ENCODE data around the gene WDFY4.

The WDFY4 gene

DNA sequence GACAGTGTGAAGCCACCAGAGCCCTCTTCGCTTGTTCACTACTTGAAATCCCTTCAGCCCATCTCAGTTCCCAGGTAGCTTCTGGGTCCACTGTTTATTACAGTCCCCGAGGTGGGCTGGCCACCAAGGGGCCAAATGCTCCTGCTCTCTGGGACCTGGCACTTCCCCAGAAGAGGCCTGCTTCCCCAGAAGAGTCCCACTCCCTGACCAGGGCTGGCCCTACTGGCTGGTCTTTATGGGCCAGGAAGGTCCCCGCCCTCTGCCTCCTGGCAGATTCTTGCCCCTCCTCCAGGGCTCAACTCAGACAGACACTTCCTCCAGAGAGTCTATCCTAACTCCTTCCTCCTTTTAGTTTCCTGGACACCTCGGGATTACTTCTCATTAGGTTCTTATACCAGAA, 325.6 kb downstream of the WDFY4 start (continued):
- TF ChIP-seq, protein P1, sequence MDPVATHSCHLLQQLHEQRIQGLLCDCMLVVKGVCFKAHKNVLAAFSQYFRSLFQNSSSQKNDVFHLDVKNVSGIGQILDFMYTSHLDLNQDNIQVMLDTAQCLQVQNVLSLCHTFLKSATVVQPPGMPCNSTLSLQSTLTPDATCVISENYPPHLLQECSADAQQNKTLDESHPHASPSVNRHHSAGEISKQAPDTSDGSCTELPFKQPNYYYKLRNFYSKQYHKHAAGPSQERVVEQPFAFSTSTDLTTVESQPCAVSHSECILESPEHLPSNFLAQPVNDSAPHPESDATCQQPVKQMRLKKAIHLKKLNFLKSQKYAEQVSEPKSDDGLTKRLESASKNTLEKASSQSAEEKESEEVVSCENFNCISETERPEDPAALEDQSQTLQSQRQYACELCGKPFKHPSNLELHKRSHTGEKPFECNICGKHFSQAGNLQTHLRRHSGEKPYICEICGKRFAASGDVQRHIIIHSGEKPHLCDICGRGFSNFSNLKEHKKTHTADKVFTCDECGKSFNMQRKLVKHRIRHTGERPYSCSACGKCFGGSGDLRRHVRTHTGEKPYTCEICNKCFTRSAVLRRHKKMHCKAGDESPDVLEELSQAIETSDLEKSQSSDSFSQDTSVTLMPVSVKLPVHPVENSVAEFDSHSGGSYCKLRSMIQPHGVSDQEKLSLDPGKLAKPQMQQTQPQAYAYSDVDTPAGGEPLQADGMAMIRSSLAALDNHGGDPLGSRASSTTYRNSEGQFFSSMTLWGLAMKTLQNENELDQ (tag by site-specific recombination; IDR thresholded peaks at IDR 0.05; ENCODE audit: low read depth), result no peak
- TF ChIP-seq, protein P2, sequence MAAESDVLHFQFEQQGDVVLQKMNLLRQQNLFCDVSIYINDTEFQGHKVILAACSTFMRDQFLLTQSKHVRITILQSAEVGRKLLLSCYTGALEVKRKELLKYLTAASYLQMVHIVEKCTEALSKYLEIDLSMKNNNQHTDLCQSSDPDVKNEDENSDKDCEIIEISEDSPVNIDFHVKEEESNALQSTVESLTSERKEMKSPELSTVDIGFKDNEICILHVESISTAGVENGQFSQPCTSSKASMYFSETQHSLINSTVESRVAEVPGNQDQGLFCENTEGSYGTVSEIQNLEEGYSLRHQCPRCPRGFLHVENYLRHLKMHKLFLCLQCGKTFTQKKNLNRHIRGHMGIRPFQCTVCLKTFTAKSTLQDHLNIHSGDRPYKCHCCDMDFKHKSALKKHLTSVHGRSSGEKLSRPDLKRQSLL (tag by site-specific recombination; IDR thresholded peaks at IDR 0.05), result no peak
- no peak for TF ChIP-seq ZNF670 (tag by site-specific recombination; IDR thresholded peaks at IDR 0.05; ENCODE audit: low read depth)
- TF ChIP-seq, protein P3, sequence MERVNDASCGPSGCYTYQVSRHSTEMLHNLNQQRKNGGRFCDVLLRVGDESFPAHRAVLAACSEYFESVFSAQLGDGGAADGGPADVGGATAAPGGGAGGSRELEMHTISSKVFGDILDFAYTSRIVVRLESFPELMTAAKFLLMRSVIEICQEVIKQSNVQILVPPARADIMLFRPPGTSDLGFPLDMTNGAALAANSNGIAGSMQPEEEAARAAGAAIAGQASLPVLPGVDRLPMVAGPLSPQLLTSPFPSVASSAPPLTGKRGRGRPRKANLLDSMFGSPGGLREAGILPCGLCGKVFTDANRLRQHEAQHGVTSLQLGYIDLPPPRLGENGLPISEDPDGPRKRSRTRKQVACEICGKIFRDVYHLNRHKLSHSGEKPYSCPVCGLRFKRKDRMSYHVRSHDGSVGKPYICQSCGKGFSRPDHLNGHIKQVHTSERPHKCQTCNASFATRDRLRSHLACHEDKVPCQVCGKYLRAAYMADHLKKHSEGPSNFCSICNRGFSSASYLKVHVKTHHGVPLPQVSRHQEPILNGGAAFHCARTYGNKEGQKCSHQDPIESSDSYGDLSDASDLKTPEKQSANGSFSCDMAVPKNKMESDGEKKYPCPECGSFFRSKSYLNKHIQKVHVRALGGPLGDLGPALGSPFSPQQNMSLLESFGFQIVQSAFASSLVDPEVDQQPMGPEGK (tag by site-specific recombination; IDR thresholded peaks at IDR 0.05), result no peak
- TF ChIP-seq ZNF37A (tag by site-specific recombination; IDR thresholded peaks at IDR 0.05), result no peak
- TF ChIP-seq ZNF549 (tag by site-specific recombination; IDR thresholded peaks at IDR 0.05), result no peak

DNA sequence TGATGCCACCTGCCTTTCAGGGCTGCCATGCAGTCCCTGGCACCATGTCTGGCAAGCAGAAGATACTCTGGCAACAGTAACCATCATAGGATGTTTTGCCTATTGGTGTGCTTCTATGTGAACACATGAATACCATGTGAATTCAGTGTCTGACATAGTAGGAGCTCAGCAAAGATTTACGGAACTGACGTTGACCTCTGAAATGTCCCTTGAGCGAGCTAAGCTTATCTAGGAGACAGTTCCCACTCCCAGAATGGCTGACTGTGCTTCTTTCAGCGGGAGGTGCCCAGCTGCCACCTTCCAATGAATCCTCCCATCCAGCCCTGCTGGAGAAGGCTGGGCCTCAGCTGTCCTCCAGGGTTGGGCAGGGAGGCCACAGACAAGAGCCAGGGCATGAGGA, 326.2 kb downstream of the WDFY4 start:
- TF ChIP-seq ZNF585B (tag by site-specific recombination; IDR thresholded peaks at IDR 0.05), result no peak
- no peak for TF ChIP-seq ZNF202 (tag by site-specific recombination; IDR thresholded peaks at IDR 0.05; ENCODE audit: borderline replicate concordance)
- TF ChIP-seq ZBTB1 (tag by site-specific recombination; IDR thresholded peaks at IDR 0.05), result no peak
- TF ChIP-seq ZNF266 (tag by site-specific recombination; IDR thresholded peaks at IDR 0.05; ENCODE audit: low read depth), result no peak
- TF ChIP-seq ZNF16 (tag by site-specific recombination; IDR thresholded peaks at IDR 0.05; ENCODE audit: low read depth), result no peak
- TF ChIP-seq, protein P4, sequence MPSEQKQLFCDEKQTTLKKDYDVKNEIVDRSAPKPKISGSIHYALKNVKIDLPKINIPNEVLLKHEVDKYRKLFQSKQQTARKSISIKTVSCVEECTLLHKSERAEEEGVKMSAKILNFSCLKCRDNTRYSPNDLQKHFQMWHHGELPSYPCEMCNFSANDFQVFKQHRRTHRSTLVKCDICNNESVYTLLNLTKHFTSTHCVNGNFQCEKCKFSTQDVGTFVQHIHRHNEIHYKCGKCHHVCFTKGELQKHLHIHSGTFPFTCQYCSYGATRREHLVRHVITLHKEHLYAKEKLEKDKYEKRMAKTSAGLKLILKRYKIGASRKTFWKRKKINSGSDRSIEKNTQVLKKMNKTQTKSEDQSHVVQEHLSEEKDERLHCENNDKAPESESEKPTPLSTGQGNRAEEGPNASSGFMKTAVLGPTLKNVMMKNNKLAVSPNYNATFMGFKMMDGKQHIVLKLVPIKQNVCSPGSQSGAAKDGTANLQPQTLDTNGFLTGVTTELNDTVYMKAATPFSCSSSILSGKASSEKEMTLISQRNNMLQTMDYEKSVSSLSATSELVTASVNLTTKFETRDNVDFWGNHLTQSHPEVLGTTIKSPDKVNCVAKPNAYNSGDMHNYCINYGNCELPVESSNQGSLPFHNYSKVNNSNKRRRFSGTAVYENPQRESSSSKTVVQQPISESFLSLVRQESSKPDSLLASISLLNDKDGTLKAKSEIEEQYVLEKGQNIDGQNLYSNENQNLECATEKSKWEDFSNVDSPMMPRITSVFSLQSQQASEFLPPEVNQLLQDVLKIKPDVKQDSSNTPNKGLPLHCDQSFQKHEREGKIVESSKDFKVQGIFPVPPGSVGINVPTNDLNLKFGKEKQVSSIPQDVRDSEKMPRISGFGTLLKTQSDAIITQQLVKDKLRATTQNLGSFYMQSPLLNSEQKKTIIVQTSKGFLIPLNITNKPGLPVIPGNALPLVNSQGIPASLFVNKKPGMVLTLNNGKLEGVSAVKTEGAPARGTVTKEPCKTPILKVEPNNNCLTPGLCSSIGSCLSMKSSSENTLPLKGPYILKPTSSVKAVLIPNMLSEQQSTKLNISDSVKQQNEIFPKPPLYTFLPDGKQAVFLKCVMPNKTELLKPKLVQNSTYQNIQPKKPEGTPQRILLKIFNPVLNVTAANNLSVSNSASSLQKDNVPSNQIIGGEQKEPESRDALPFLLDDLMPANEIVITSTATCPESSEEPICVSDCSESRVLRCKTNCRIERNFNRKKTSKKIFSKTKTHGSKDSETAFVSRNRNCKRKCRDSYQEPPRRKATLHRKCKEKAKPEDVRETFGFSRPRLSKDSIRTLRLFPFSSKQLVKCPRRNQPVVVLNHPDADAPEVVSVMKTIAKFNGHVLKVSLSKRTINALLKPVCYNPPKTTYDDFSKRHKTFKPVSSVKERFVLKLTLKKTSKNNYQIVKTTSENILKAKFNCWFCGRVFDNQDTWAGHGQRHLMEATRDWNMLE (tag by site-specific recombination; conservative IDR thresholded peaks at IDR 0.05; ENCODE audit: low read depth), result no peak
- no peak for TF ChIP-seq ZBTB21 (tag by site-specific recombination; IDR thresholded peaks at IDR 0.05)
- no peak for TF ChIP-seq ZNF248 (tag by site-specific recombination; IDR thresholded peaks at IDR 0.05)
- no peak for TF ChIP-seq ZNF544 (tag by site-specific recombination; IDR thresholded peaks at IDR 0.05)
- TF ChIP-seq ZNF560 (tag by site-specific recombination; IDR thresholded peaks at IDR 0.05; ENCODE audit: borderline replicate concordance), result no peak
- TF ChIP-seq ZNF629 (tag by site-specific recombination; IDR thresholded peaks at IDR 0.05), result no peak
- no peak for TF ChIP-seq FEZF1 (tag by site-specific recombination; IDR thresholded peaks at IDR 0.05)
- TF ChIP-seq ZNF621 (tag by site-specific recombination; IDR thresholded peaks at IDR 0.05), result no peak
- no peak for TF ChIP-seq ZNF366 (tag by site-specific recombination; conservative IDR thresholded peaks at IDR 0.05)
- no peak for TF ChIP-seq SALL2 (tag by site-specific recombination; IDR thresholded peaks at IDR 0.05; ENCODE audit: borderline replicate concordance)
- TF ChIP-seq ZNF184 (tag by site-specific recombination; IDR thresholded peaks at IDR 0.05), result no peak
- no peak for TF ChIP-seq ZNF404 (tag by site-specific recombination; IDR thresholded peaks at IDR 0.05)
- ChIA-PET POLR2A (no interaction called here), CTCF (interaction anchor here (0.6 kb wide), 2 partner anchors 175 to 295 kb away, joined by 3 read pairs; no protein-coding TSS in a partner anchor)
- Histone ChIP-seq H3K4me3 (ENCODE audit: low read depth, low read length) (no peak overlapping the region), H3K27ac (ENCODE audit: extremely low read depth, low read depth, low read length) (no peak overlapping the region), H3K4me1 (ENCODE audit: control insufficient read depth, insufficient read depth, low read length) (no peaks in the 10 kb centered on the region), H3K9me3 (ENCODE audit: control insufficient read depth, insufficient read depth, low read depth, low read length) (no peaks in the 10 kb centered on the region), H3K36me3 (ENCODE audit: control insufficient read depth in 2 of 2, insufficient read depth in 1 of 2, low read length in 2 of 2) (no peaks in the 10 kb centered on the region)

Measured in HEK293 (cell line).